Breast epithelium (tissue), 3 donors: ENCODE data around the gene KCNH2.

Source experiments
- POLR2A ChIP-seq: fragments of 450-650 bp; IDR thresholded peaks from one replicate; pipeline ENCODE4 v1.6.1; 2016; ENCODE audit warnings: antibody characterized with exemption, mild to moderate bottlenecking, moderate library complexity
- POLR2AphosphoS5 ChIP-seq, 3 donors: sonication (generic); formaldehyde crosslinking; IDR thresholded peaks; one replicate each; pipeline ENCODE4 v1.6.1; 2017; ENCODE audit warnings: antibody characterized with exemption in 3 of 3
- TF ChIP-seq, protein P1 (sequence below), 3 donors: fragments of 450-650 bp; IDR thresholded peaks; one replicate each; pipeline ENCODE4 v1.5.1; 2016 to 2017; ENCODE audit warnings: antibody characterized with exemption in 3 of 3, mild to moderate bottlenecking in 3 of 3, moderate library complexity in 3 of 3

DNA sequence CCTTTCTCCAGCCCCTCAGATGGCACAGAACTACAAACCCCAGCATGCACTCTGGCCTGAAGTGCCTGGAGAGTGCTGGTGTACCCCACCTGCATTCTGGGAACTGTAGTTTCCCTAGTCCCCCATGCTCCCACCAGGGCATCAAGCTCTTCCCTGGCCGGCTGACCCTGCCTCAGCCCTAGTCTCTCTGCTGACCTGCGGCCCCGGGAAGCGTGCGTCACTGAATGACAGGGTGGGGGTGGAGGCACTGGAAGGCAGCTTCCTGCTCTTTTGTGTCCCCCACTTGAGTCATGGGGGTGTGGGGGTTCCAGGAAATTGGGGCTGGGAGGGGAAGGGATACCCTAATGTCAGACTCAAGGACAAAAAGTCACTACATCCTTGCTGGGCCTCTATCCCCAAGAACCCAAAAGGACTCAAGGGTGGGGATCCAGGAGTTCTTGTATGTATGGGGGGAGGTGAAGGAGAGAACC lies 14.7 kb upstream of the KCNH2 start:
- TF ChIP-seq, protein P1, sequence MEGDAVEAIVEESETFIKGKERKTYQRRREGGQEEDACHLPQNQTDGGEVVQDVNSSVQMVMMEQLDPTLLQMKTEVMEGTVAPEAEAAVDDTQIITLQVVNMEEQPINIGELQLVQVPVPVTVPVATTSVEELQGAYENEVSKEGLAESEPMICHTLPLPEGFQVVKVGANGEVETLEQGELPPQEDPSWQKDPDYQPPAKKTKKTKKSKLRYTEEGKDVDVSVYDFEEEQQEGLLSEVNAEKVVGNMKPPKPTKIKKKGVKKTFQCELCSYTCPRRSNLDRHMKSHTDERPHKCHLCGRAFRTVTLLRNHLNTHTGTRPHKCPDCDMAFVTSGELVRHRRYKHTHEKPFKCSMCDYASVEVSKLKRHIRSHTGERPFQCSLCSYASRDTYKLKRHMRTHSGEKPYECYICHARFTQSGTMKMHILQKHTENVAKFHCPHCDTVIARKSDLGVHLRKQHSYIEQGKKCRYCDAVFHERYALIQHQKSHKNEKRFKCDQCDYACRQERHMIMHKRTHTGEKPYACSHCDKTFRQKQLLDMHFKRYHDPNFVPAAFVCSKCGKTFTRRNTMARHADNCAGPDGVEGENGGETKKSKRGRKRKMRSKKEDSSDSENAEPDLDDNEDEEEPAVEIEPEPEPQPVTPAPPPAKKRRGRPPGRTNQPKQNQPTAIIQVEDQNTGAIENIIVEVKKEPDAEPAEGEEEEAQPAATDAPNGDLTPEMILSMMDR (IDR thresholded peaks at IDR 0.05), result no peak
- TF ChIP-seq POLR2A (no peak), POLR2AphosphoS5 (IDR thresholded peaks at IDR 0.05) (no peak)
